CD4-positive, CD25-positive, alpha-beta regulatory T cell (primary cell): ENCODE results near the gene ZNF813. TPM values are rescaled to one million over a fixed set of nuclear protein-coding genes. Genes with fewer than 3 reads are reported as not detected.
"Not testable (repeated sequence)": the region's sequence is repeated elsewhere in the genome, so short reads cannot be mapped to it uniquely, and the experiment has no call there.

Source experiments
- ATAC-seq, 2 donors: fragments of 150-1000 bp; cut with Tn5 transposase; one replicate each; pipeline ENCODE4 v1.10.0; 2021; ENCODE audit warnings: low read depth in 2 of 2, moderate number of reproducible peaks in 2 of 2, moderate library complexity in 1 of 2
- DNase-seq, 3 donors: peaks; one replicate each; pipeline versions ENCODE4 v3.0.0 to v3.0.0-alpha.2; 2012 to 2022; ENCODE audit warnings: mixed read lengths in 1 of 3
- H3K27ac ChIP-seq: one replicate; pipeline ENCODE4 v1.7.0; 2013; ENCODE audit warnings: mild to moderate bottlenecking, low read length; ENCODE audit not compliant: insufficient read depth, poor library complexity, severe bottlenecking
- H3K27me3 ChIP-seq: one replicate; pipeline ENCODE4 v1.7.0; 2013; ENCODE audit warnings: low read length; ENCODE audit not compliant: control insufficient read depth, insufficient read depth
- H3K36me3 ChIP-seq: one replicate; pipeline ENCODE4 v1.7.0; 2013; ENCODE audit warnings: mild to moderate bottlenecking, low read length, moderate library complexity; ENCODE audit not compliant: control insufficient read depth, insufficient read depth
- H3K4me1 ChIP-seq: 2 replicates; pipeline ENCODE4 v1.7.0; 2013; ENCODE audit warnings: mild to moderate bottlenecking, low read length; ENCODE audit not compliant: insufficient read depth, control insufficient read depth, poor library complexity, severe bottlenecking
- H3K4me3 ChIP-seq: one replicate; pipeline ENCODE4 v1.7.0; 2013; ENCODE audit warnings: low read depth, mild to moderate bottlenecking, low read length, moderate library complexity
- H3K9me3 ChIP-seq, 2 experiments: 1 replicate in 1 of 2; 2 replicates in 1 of 2; pipeline ENCODE4 v1.7.0; 2013; ENCODE audit warnings: low read length in 2 of 2, mild to moderate bottlenecking in 1 of 2, moderate library complexity in 1 of 2; ENCODE audit not compliant: control insufficient read depth in 2 of 2
- H3K27ac Mint-ChIP-seq, 3 donors: one replicate each; pipeline ENCODE4 v1.8.0; 2020 to 2022; ENCODE audit warnings: mild to moderate bottlenecking in 3 of 3, mixed read lengths in 3 of 3, moderate library complexity in 2 of 3
- H3K27me3 Mint-ChIP-seq: one replicate; pipeline ENCODE4 v1.8.0; 2022; ENCODE audit warnings: mild to moderate bottlenecking, mixed read lengths
- H3K36me3 Mint-ChIP-seq: one replicate; pipeline ENCODE4 v1.8.0; 2020; ENCODE audit warnings: mixed read lengths
- H3K4me1 Mint-ChIP-seq, 4 donors: one replicate each; pipeline ENCODE4 v1.8.0; 2020 to 2022; ENCODE audit warnings: mixed read lengths in 4 of 4, mild to moderate bottlenecking in 1 of 4
- H3K4me3 Mint-ChIP-seq, 4 donors: one replicate each; pipeline ENCODE4 v1.8.0; 2020 to 2022; ENCODE audit warnings: mild to moderate bottlenecking in 4 of 4, mixed read lengths in 4 of 4, moderate library complexity in 3 of 4
- H3K9me3 Mint-ChIP-seq, 7 donors: one replicate each; pipeline ENCODE4 v1.8.0; 2020 to 2022; ENCODE audit warnings: mixed read lengths in 7 of 7, mild to moderate bottlenecking in 3 of 7, moderate library complexity in 2 of 7
- polyA plus RNA-seq, 4 donors: library from polyadenylated mRNA; unstranded; fragments of 300-500 nt; fragmentation: Illumina TruSeq; gene quantifications; one replicate each; pipeline ENCODE4 v1.2.3, GENCODE V29; 2021
- total RNA-seq: library from RNA; stranded (reverse); gene quantifications from one replicate; pipeline ENCODE4 v1.2.3, GENCODE V29; 2022

ZNF813 gene
- total and polyA plus RNA-seq, 5 donors from 2014 or later, result 1.7 to 4.2 (median 2.4) TPM

GRCh38 chr19:53463263-53463662 is 4.3 kb upstream of the ZNF813 start:
- H3K27ac Mint-ChIP-seq, result no peak overlapping the region
- H3K4me1 Mint-ChIP-seq, result peaks cover 3 to 20% (median 8%) of the 10 kb centered on the region in 4 donors
- peak overlapping the region in 1 of 4 donors; percentile 74 for H3K4me3 Mint-ChIP-seq
- ATAC-seq, result no peak
- Histone ChIP-seq H3K9me3 (peaks cover 25 to 42% of the 10 kb centered on the region in 2 experiments), H3K4me1 (peaks cover 16% of the 10 kb centered on the region), H3K27ac (no peak overlapping the region), H3K4me3 (no peak overlapping the region), H3K36me3 (no peaks in the 10 kb centered on the region), H3K27me3 (no peaks in the 10 kb centered on the region)
- DNase-seq, result no peak
- H3K9me3 Mint-ChIP-seq, result peaks cover 0 to 47% (median 24%) of the 10 kb centered on the region in 7 donors
- H3K27me3 Mint-ChIP-seq, result peaks cover 7% of the 10 kb centered on the region
- peaks cover 9% of the 10 kb centered on the region for H3K36me3 Mint-ChIP-seq

DNA sequence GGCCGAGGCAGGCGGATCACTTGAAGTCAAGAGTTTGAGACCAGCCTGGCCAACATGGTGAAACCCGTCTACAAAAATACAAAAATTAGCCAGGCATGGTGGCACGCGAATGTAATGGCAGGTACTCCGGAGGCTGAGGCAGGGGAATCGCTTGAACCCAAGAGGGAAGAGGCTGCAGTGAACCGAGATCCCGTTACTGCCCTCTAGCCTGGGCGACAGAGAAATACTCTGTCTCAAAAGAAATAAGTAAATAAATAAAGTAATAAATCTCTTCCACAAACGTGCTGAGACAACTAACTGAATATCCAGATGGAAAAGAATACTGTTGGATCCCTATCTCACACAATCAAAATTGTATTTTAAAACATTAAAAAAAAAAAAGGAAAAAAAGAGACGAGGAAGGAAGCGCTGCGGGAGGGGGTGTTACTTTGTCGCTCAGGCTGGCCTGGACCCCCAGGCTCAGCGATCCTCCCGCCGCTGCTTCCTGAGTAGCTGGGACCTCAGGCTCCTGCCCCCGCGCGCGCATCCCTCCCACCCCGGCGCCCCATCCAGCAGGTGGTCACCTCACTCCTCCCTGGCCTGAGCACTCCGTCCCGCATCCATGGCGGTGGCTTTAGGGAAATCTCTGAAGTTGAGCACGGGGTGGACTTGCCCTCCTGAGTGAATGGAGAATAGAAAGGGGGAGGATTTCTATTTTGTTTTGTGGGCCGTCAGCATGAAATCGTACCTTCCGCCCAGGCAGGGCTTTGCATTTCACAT is 628 bp upstream of the ZNF813 start:
- peak overlapping the region; percentile 79 for H3K4me3 ChIP-seq
- Mint-ChIP-seq H3K4me3 (peak overlapping the region; percentile 92 to 98 (median 95)), H3K9me3 (peaks cover 2 to 25% (median 10%) of the 10 kb centered on the region in 7 donors), H3K27ac (peak overlapping the region in 2 of 3 donors; percentile 91 to 93), H3K27me3 (peaks cover 7% of the 10 kb centered on the region), H3K4me1 (peaks cover 8 to 39% (median 17%) of the 10 kb centered on the region in 4 donors), H3K36me3 (peaks cover 13% of the 10 kb centered on the region)
- no peaks in the 10 kb centered on the region for H3K27me3 ChIP-seq
- H3K9me3 ChIP-seq, result peaks cover 8 to 13% of the 10 kb centered on the region in 2 experiments
- ATAC-seq, result peak in 1 of 2 donors; percentile 29
- H3K36me3 ChIP-seq, result no peaks in the 10 kb centered on the region
- H3K27ac ChIP-seq, result no peak overlapping the region
- no peak for DNase-seq
- peaks cover 19% of the 10 kb centered on the region for H3K4me1 ChIP-seq

DNA sequence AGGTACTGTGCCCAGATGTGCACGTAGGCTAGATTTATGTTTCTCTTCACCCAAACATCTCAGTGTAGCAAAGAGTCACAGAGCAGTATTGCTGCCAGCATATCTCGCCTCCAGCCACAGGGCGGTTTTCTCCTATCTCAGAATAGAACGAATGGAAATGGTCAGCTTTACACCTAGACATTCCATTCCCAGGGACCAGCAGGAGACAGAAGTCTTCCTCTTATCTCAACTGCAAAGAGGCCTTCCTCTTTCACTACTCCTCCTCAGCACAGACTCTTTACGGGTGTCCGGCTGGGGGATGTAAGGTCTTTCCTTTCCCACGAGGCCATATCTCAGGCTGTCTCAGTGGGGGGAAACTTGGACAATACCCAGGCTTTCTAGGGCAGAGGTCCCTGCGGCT is 1.1 kb downstream of the ZNF813 start:
- ATAC-seq, DNase-seq, H3K36me3 ChIP-seq, H3K27ac ChIP-seq, H3K27me3 ChIP-seq, H3K27me3 Mint-ChIP-seq: not testable (repeated sequence)
- peaks cover 26% of the 10 kb centered on the region for H3K36me3 Mint-ChIP-seq
- H3K4me3 Mint-ChIP-seq, result peak overlapping the region; percentile 92 to 98 (median 95)
- peaks cover 8 to 39% (median 17%) of the 10 kb centered on the region in 4 donors for H3K4me1 Mint-ChIP-seq
- H3K4me3 ChIP-seq, result peak overlapping the region; percentile 37
- H3K9me3 ChIP-seq, result peaks cover 15 to 20% of the 10 kb centered on the region in 2 experiments
- peaks cover 19% of the 10 kb centered on the region for H3K4me1 ChIP-seq
- H3K27ac Mint-ChIP-seq, result peak overlapping the region; percentile 88 to 93 (median 91)
- peaks cover 1 to 26% (median 12%) of the 10 kb centered on the region in 7 donors for H3K9me3 Mint-ChIP-seq

DNA sequence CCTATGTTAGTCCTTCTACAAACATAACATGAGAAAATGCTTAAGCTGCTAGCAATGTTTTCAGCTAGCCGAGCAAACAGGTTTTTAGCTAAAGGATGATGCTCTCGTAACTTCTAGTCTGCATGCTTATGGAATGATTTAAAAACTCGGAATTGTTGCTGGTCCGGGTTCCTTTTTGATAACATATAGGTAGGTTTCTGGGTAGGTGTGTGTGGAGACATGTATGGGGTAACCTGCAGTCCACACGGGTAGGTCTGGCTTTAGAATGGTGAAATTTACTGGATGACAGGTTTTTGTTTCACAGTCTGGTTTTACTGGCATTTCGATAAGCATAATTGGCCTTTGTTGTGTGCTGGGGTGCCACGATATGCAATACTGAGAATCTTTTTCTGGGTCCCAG is 4.4 kb downstream of the ZNF813 start:
- H3K9me3 Mint-ChIP-seq, result peaks cover 1 to 49% (median 20%) of the 10 kb centered on the region in 7 donors
- ATAC-seq (no peak), DNase-seq (no peak)
- H3K4me3 Mint-ChIP-seq, result no peak overlapping the region
- H3K27ac Mint-ChIP-seq, result no peak overlapping the region
- Histone ChIP-seq H3K9me3 (peaks cover 32 to 51% of the 10 kb centered on the region in 2 experiments), H3K36me3 (peaks cover 18% of the 10 kb centered on the region), H3K27me3 (no peaks in the 10 kb centered on the region), H3K4me1 (peaks cover 16% of the 10 kb centered on the region), H3K27ac (no peak overlapping the region), H3K4me3 (no peak overlapping the region)
- H3K27me3 Mint-ChIP-seq, result no peaks in the 10 kb centered on the region
- peaks cover 40% of the 10 kb centered on the region for H3K36me3 Mint-ChIP-seq
- peaks cover 8 to 38% (median 17%) of the 10 kb centered on the region in 4 donors for H3K4me1 Mint-ChIP-seq

GRCh38 chr19:53474832-53475231 is 7.3 kb downstream of the ZNF813 start:
- H3K27ac ChIP-seq, DNase-seq: not testable (repeated sequence)
- peaks cover 48 to 78% of the 10 kb centered on the region in 2 experiments for H3K9me3 ChIP-seq

GRCh38 chr19:53475470-53475869 is 7.9 kb downstream of the ZNF813 start:
- H3K27me3 Mint-ChIP-seq, ATAC-seq, H3K27ac Mint-ChIP-seq, H3K27ac ChIP-seq, H3K27me3 ChIP-seq, DNase-seq, H3K4me1 ChIP-seq, H3K4me3 ChIP-seq, H3K4me3 Mint-ChIP-seq, H3K4me1 Mint-ChIP-seq: not testable (repeated sequence)
- Histone ChIP-seq H3K9me3 (peaks cover 54 to 84% of the 10 kb centered on the region in 2 experiments), H3K36me3 (peaks cover 33% of the 10 kb centered on the region)
- Mint-ChIP-seq H3K36me3 (peaks cover 60% of the 10 kb centered on the region), H3K9me3 (peaks cover 0 to 78% (median 32%) of the 10 kb centered on the region in 7 donors)

More at GRCh38 chr19:53474832-53475231, 7.3 kb downstream of the ZNF813 start:
- Mint-ChIP-seq H3K36me3 (peaks cover 56% of the 10 kb centered on the region), H3K9me3 (peaks cover 0 to 75% (median 30%) of the 10 kb centered on the region in 7 donors), H3K4me1 (peaks cover 0 to 11% (median 2%) of the 10 kb centered on the region in 4 donors)
- not testable (repeated sequence) for H3K4me3 ChIP-seq, H3K27ac Mint-ChIP-seq, ATAC-seq, H3K4me3 Mint-ChIP-seq, H3K27me3 ChIP-seq, H3K4me1 ChIP-seq, H3K27me3 Mint-ChIP-seq
- peaks cover 33% of the 10 kb centered on the region for H3K36me3 ChIP-seq

GRCh38 chr19:53483751-53484150 is 16.2 kb downstream of the ZNF813 start:
- not testable (repeated sequence) for DNase-seq, H3K27ac Mint-ChIP-seq, ATAC-seq, H3K4me1 Mint-ChIP-seq, H3K27ac ChIP-seq, H3K4me1 ChIP-seq, H3K4me3 ChIP-seq, H3K27me3 ChIP-seq, H3K27me3 Mint-ChIP-seq, H3K4me3 Mint-ChIP-seq
- Mint-ChIP-seq H3K36me3 (peaks cover 80% of the 10 kb centered on the region), H3K9me3 (peaks cover 1 to 73% (median 34%) of the 10 kb centered on the region in 7 donors)
- Histone ChIP-seq H3K9me3 (peaks cover 53 to 79% of the 10 kb centered on the region in 2 experiments), H3K36me3 (peaks cover 48% of the 10 kb centered on the region)
